GM12878 (cell line): ENCODE measurements around the gene CNTRL. TPM values are rescaled to one million over a fixed set of nuclear protein-coding genes. Genes with fewer than 3 reads are reported as not detected.

ENCODE experiments used
- ATAC-seq: fragments of 200-7000 bp; cut with Tn5 transposase; 3 replicates; pipeline ENCODE4 v1.9.1; 2020; ENCODE audit warnings: mild to moderate bottlenecking, moderate library complexity
- BruUV-seq: library from RNA; stranded (reverse); fragments of 400-500 nt; replicated peaks from 2 replicates; lab custom pipeline; 2021; lab: Mats Ljungman, UMichigan
- CTCF ChIA-PET: fragments of 300-600 bp; sonication (Branson Sonifier 250); formaldehyde crosslinking; extraction: SDS; loops from one replicate; lab custom pipeline; 2021; ENCODE audit warnings: inconsistent platforms; lab: Yijun Ruan, JAX
- POLR2A ChIA-PET: fragments of 350-600 bp; formaldehyde crosslinking; extraction: SDS; loops from one replicate; lab custom pipeline; 2021; ENCODE audit warnings: inconsistent platforms; lab: Charles Lee
- RAD21 ChIA-PET: fragments of 300-600 bp; sonication (Branson Sonifier 250); formaldehyde crosslinking; loops from one replicate; lab custom pipeline; 2023; ENCODE audit warnings: antibody characterized with exemption; ENCODE audit not compliant: unreplicated experiment; lab: Charles Lee
- SMC1A ChIA-PET: fragments of 300-600 bp; sonication (Branson Sonifier 250); formaldehyde crosslinking; loops from one replicate; lab custom pipeline; 2023; ENCODE audit not compliant: unreplicated experiment, uncharacterized antibody; lab: Charles Lee
- DNase-seq: peaks from one replicate; pipeline ENCODE4 v3.0.0-alpha.2; 2011; ENCODE audit warnings: low read depth, low spot score
- FAIRE-seq: peaks from 3 replicates; lab custom pipeline; 2011; peaks lifted over from hg19 to GRCh38; lab: Jason Lieb, UNC
- H2AFZ ChIP-seq: 2 replicates; pipeline ENCODE4 v1.6.0; 2011; ENCODE audit warnings: low read depth, low read length, control low read depth; ENCODE audit not compliant: control insufficient read depth
- H3K27ac ChIP-seq: 2 replicates; pipeline ENCODE4 v1.5.1; 2011; ENCODE audit warnings: control low read depth; ENCODE audit not compliant: control insufficient read depth, insufficient read depth
- H3K27me3 ChIP-seq, 2 experiments: replicated peaks in 1 of 2; 2 replicates each; pipeline versions ENCODE4 v1.6.0 to v1.6.1; 2011; ENCODE audit warnings: low read length in 1 of 2; ENCODE audit not compliant: control insufficient read depth in 2 of 2, insufficient read depth in 2 of 2
- H3K36me3 ChIP-seq, 2 experiments: 2 replicates each; pipeline ENCODE4 v1.5.1; 2011; ENCODE audit warnings: low read length in 1 of 2; ENCODE audit not compliant: control insufficient read depth in 2 of 2, insufficient read depth in 2 of 2
- H3K4me1 ChIP-seq: 2 replicates; pipeline ENCODE4 v1.6.1; 2011; ENCODE audit warnings: mild to moderate bottlenecking, low read length, moderate library complexity, mixed read lengths; ENCODE audit not compliant: control insufficient read depth, insufficient read depth
- H3K4me2 ChIP-seq: 2 replicates; pipeline ENCODE4 v1.6.0; 2011; ENCODE audit warnings: control low read depth; ENCODE audit not compliant: control insufficient read depth, insufficient read depth
- H3K4me3 ChIP-seq: fragments of 200-600 bp; sonication (generic); 2 replicates; pipeline ENCODE4 v1.5.1; 2016
- H3K79me2 ChIP-seq: 2 replicates; pipeline ENCODE4 v1.6.0; 2011; ENCODE audit warnings: low read length; ENCODE audit not compliant: control insufficient read depth, insufficient read depth
- H3K9ac ChIP-seq: 2 replicates; pipeline ENCODE4 v1.8.0; 2011; ENCODE audit warnings: low read length, control low read depth, mixed read lengths; ENCODE audit not compliant: control insufficient read depth, insufficient read depth
- H3K9me3 ChIP-seq: replicated peaks from 3 replicates; pipeline ENCODE4 v1.5.1; 2011; ENCODE audit warnings: mild to moderate bottlenecking, low read length; ENCODE audit not compliant: control insufficient read depth, insufficient read depth
- H4K20me1 ChIP-seq: 2 replicates; pipeline ENCODE4 v1.6.0; 2011; ENCODE audit not compliant: control insufficient read depth, insufficient read depth
- BRCA1 ChIP-seq: IDR thresholded peaks from 2 replicates; pipeline ENCODE4 v1.6.1; 2011; ENCODE audit warnings: low read depth, low read length, improper control_type of control experiment
- CREB1 ChIP-seq: IDR thresholded peaks from 2 replicates; pipeline ENCODE4 v1.6.1; 2012; ENCODE audit warnings: low read depth, mild to moderate bottlenecking, inconsistent platforms
- CREM ChIP-seq: IDR thresholded peaks from 2 replicates; pipeline ENCODE4 v1.6.1; 2014; ENCODE audit warnings: antibody characterized with exemption, low read depth
- IRF5 ChIP-seq: fragments of 450-650 bp; IDR thresholded peaks from 2 replicates; pipeline ENCODE4 v1.6.1; 2017; ENCODE audit warnings: borderline replicate concordance
- MLLT1 ChIP-seq: fragments of 450-650 bp; IDR thresholded peaks from 2 replicates; pipeline ENCODE4 v1.6.1; 2016; ENCODE audit warnings: mild to moderate bottlenecking
- PAX5 ChIP-seq: IDR thresholded peaks from 2 replicates; pipeline ENCODE4 v1.6.1; 2011; ENCODE audit warnings: low read depth, low read length, borderline replicate concordance
- REST ChIP-seq: IDR thresholded peaks from 2 replicates; pipeline ENCODE4 v1.6.1; 2012; ENCODE audit warnings: mild to moderate bottlenecking, low read depth, low read length
- SMAD5 ChIP-seq: IDR thresholded peaks from 2 replicates; pipeline ENCODE4 v1.6.1; 2016; ENCODE audit warnings: antibody characterized with exemption, low read depth
- SREBF2 ChIP-seq: IDR thresholded peaks from 2 replicates; pipeline ENCODE4 v1.6.1; 2012; ENCODE audit warnings: mild to moderate bottlenecking, low read length
- STAT1 ChIP-seq: fragments of 450-650 bp; conservative IDR thresholded peaks from 2 replicates; pipeline ENCODE4 v1.6.1; 2014; ENCODE audit warnings: antibody characterized with exemption, mild to moderate bottlenecking
- TCF12 ChIP-seq: IDR thresholded peaks from 2 replicates; pipeline ENCODE4 v1.6.1; 2011; ENCODE audit warnings: low read depth, mild to moderate bottlenecking, low read length
- YY1 ChIP-seq: IDR thresholded peaks from 2 replicates; pipeline ENCODE4 v1.6.1; 2011; ENCODE audit warnings: low read depth, mild to moderate bottlenecking, low read length
- ZBTB33 ChIP-seq: fragments of 450-650 bp; IDR thresholded peaks from 2 replicates; pipeline ENCODE4 v1.6.1; 2017; ENCODE audit warnings: mild to moderate bottlenecking
- WGBS: methylation state at CpG from one replicate; pipeline ENCODE4 v1.1.6; 2016; ENCODE audit warnings: low lambda C conversion rate; ENCODE audit not compliant: insufficient replicate concordance, insufficient coverage; ENCODE audit errors: missing lambda C conversion rate; 5-methylcytosine and 5-hydroxymethylcytosine counted together
- in situ Hi-C: fragments of 300-500 bp; cut with MboI; formaldehyde crosslinking; loops from 9 replicates; pipeline ENCODE4 v1.14.3; 2018; ENCODE audit warnings: mixed read lengths
- intact Hi-C: fragments of 100-400 bp; cut with micrococcal nuclease; formaldehyde crosslinking; loops from one replicate; pipeline ENCODE4 v1.14.2; 2022; ENCODE audit not compliant: unreplicated experiment
- polyA plus RNA-seq, 11 experiments: library from polyadenylated mRNA; depleted of rRNA in 4 of 11; unstranded in 6 of 11; stranded (reverse) in 5 of 11; fragments of >200 nt; fragmentation: Nextera tagmentation in 4 of 11; fragmentation: Illumina TruSeq in 1 of 11; extraction: Ambion mirVana in 4 of 11; extraction: Trizol in 1 of 11; gene quantifications; 1 replicate in 1 of 11; 2 replicates in 10 of 11; pipeline versions ENCODE4 v1.2.1 to v1.2.3, GENCODE V29; 2011 to 2016; ENCODE audit warnings: inconsistent platforms in 2 of 11, missing spikeins in 2 of 11, low read depth in 1 of 11
- total RNA-seq, 4 experiments: library from RNA; depleted of rRNA in 3 of 4; stranded (reverse); fragments of >200 nt in 3 of 4; fragmentation: Illumina TruSeq in 1 of 4; extraction: Trizol in 1 of 4; gene quantifications; 2 replicates each; pipeline versions ENCODE4 v1.2.1 to v1.2.3, GENCODE V29; 2013 to 2021

CNTRL gene
- total and polyA plus RNA-seq, 10 of the 15 experiments (the other 5 are each of a cell fraction or from before 2014, with no cell fraction given), result 20.0 to 65.4 (median 38.8) TPM

GRCh38 chr9:121185178-121185745 is 110.5 kb downstream of the CNTRL start:
- H3K9ac ChIP-seq, result no peak overlapping the region
- no peak for FAIRE-seq
- peaks cover 2 to 19% of the 10 kb centered on the region in 2 experiments for H3K36me3 ChIP-seq
- ATAC-seq, result peak; percentile 55
- H2AFZ ChIP-seq, result no peak overlapping the region
- POLR2A ChIA-PET, result interaction anchor here (1.0 to 1.7 kb wide), 4 partner anchors 13 to 47 kb away, joined by 3 to 8 read pairs (median 4); partner anchors contain the start of gene RAB14
- SMC1A ChIA-PET, result interaction anchor here (0.8 to 5.6 kb wide), 7 partner anchors 9 to 204 kb away, joined by 3 to 44 read pairs (median 7); no protein-coding TSS in a partner anchor
- intact Hi-C loops, result no loop called here
- H4K20me1 ChIP-seq, result no peaks in the 10 kb centered on the region
- no peak overlapping the region for H3K27ac ChIP-seq
- 2% methylated on average over 3 of the region's 3 CpGs for WGBS
- no peaks in the 10 kb centered on the region for H3K27me3 ChIP-seq
- H3K9me3 ChIP-seq, result no peaks in the 10 kb centered on the region
- peaks cover 12% of the 10 kb centered on the region for H3K4me1 ChIP-seq
- in situ Hi-C loops, result no loop called here
- peaks cover 72% of the 10 kb centered on the region for H3K79me2 ChIP-seq
- no peak overlapping the region for H3K4me3 ChIP-seq
- CTCF ChIA-PET, result interaction anchor here (1.2 to 3.4 kb wide), 4 partner anchors 9 to 114 kb away, joined by 3 to 18 read pairs (median 8); no protein-coding TSS in a partner anchor
- no peak for DNase-seq
- H3K4me2 ChIP-seq, result peak overlapping the region; percentile 35; the same call in 1 of the 2 replicates
- RAD21 ChIA-PET, result interaction anchor here (1.1 to 1.9 kb wide), 5 partner anchors 9 to 65 kb away, joined by 4 to 7 read pairs (median 6); no protein-coding TSS in a partner anchor
- BruUV-seq, result no TSS peak
- TF ChIP-seq YY1, result no peak
- no peak for TF ChIP-seq IRF5
- TF ChIP-seq BRCA1, result no peak
- no peak for TF ChIP-seq REST
- no peak for TF ChIP-seq CREM
- TF ChIP-seq TCF12, result no peak
- TF ChIP-seq CREB1, result no peak
- TF ChIP-seq MLLT1, result no peak
- no peak for TF ChIP-seq PAX5
- no peak for TF ChIP-seq STAT1
- TF ChIP-seq SREBF2, result no peak
- no peak for TF ChIP-seq SMAD5
- no peak for TF ChIP-seq ZBTB33
